Stimulated activated CD4-positive, alpha-beta T cell treated with anti-CD3 and anti-CD28 coated beads, Interleukin-15, amount 100 ng/mL, for 48 hours (primary cell): ENCODE results near the gene TEX14.
"Not testable (repeated sequence)": the region's sequence is repeated elsewhere in the genome, so short reads cannot be mapped to it uniquely, and the experiment has no call there.

Source experiments
- DNase-seq, 2 donors: peaks; one replicate each; pipeline ENCODE4 v3.0.0-alpha.2; 2020; ENCODE audit warnings: low read depth in 2 of 2

Gene TEX14

DNA sequence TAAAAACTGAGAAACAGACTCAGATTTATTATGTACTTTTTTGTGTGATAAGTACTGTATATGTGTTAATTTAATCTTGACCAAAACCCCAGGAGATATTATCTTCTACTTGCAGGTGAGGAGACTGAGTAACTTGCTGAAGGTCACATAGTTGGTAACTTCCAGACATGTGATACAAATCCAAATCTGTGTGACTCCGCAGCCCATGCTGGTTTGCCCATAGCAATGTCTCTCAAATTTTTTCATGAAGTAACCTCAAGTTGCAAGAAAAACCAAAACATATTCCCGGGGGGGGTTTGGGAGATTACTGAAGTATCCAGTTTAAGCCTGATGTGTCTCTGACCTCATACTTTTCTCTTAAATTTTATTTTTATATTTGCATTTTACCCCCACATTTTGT, 3.3 kb downstream of the TEX14 start:
- DNase-seq, result no peak

DNA sequence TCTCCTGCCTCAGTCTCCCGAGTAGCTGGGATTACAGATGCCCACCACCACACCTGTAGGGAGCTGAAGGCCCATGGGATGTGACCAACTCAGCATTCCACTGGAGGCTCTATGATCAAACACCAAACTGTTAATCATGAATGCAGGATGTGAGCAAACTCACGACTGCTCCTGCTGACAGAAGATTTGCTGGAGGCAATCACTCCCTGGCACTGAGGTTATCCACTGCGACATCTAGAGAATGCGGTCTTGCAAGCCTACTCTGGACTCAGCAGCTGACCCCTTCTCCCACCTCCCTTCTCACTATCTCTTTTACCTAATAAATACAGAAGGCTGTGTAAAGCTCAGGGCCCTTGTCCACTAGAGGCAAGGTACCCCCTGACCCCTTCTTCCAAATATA, 4.9 kb downstream of the TEX14 start:
- DNase-seq, result no peak

DNA sequence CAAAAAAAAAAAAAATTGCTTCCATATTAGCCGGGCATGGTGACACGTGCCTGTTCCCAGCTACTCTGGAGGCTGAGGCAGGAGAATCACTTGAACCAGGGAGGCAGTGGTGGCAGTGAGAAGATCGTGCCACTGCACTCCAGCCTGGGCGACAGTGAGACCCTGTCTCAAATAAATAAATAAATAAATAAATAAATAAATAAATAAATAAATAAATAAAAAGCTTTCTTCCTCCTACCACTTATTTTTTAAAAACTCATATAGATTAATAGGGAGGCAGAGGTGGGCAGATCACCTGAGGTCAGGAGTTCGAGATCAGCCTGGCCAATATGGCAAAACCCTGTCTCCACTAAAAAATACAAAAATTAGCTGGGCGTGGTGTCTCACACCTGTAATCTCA, 7.4 kb downstream of the TEX14 start:
- not testable (repeated sequence) for DNase-seq

DNA sequence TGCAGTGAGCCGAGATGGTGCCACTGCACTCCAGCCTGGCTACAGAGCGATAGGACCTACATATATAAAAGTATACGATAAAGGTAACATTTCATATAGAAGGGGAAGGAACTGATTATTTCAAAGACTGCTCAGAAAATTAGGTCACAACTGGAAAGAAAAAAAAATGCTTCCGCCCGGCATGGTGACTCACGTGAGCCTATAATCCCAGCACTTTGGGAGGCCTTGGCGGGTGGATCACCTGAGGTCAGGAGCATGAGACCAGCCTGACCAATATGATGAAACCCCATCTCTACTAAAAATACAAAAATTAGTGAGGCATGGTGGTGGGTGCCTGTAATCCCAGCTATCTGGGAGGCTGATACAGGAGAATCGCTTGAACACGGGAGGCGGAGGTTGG, 7.8 kb downstream of the TEX14 start:
- DNase-seq, result no peak

DNA sequence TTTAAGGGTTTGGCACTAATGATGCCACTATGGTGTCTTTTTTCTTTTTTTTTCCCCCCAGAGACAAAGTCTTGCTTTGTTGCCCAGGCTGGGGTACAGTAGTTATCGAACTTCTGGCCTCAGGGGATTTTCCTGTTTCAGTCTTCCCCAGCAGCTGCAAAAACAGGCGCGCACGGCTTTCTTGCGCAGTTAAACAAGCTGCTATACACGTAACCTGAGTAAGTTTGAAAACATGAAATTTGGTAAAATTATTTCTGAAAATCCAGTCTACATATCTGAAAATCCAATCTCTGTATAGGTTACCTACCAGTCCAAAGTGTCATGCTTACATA, 11.8 kb downstream of the TEX14 start:
- DNase-seq, result no peak

DNA sequence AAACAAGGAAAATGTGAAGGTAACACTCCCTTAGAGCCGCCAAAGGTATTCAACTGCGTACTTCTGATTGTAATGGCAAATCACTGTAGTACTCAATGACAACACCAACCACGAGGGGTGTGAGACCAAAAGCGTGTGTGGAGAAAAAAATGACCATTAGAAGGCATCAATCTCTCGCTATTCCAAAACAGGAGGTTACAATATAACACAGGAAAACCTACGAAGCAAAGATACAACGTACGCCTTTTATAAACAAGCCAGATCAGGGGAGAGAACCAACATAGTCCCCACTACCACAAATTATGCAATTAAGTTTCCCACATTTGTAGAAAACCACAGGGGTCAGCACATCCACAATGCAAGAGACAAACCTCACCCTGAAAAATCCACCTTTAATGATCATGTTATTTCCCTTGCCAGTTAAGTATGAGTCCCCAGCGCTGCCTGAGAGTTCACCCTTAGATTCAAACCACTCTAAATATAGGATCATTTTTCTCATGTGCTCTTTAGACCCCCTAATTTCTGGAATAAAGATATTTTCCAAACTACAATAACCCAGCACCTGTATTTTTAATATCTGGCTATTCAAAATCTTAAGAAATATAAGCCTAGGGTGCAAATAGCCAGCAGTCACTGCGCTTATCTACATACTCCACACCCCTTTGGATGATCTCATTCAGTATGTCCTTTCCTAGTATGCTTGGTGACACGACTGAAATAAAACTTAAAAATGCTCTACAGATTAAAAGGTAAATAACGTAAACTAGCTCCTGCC, 12.4 kb downstream of the TEX14 start:
- no peak for DNase-seq

DNA sequence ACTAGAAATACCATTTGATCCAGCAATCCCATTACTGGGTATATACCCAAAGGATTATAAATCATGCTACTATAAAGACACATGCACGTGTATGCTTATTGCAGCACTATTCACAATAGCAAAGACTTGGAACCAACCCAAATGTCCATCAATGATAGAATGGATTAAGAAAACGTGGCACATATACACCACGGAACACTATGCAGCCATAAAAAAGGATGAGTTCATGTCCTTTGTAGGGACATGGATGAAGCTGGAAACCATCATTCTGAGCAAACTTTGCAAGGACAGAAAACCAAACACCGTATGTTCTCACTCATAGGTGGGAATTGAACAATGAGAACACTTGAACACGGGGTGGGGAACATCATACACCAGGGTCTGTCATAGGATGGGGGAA, 13.6 kb downstream of the TEX14 start:
- DNase-seq, result not testable (repeated sequence)

DNA sequence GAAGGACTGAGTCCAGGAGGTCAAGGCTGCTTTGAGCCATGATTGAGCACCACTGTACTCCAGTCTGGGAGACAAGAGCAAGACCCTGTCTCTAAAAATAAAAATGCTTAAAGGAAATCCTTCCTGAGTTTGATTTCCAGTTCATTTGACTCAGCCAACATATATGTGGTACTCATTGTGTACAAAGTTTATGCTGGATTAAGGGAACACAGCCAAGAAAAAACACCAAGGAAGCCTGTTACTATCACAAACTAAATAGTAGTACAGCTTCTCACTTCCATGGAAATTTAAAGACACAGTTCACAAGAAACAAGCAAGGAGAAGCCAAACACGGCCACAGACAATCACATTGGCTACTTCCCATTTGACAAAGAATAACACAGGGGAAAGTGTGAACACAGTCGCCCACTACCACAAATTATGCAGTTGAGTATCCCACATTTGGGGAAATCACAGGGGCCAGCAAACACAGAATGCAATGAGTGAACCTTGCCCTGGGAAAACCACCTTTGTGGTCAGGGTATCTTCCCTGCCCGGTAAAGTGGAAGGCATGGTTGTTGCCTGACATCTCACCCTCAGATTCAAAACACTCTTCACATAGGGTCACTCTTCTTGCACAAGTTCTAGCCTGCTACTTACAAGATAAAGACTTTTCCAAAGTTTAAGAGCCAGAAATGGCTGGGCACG, 14.5 kb downstream of the TEX14 start:
- no peak for DNase-seq

DNA sequence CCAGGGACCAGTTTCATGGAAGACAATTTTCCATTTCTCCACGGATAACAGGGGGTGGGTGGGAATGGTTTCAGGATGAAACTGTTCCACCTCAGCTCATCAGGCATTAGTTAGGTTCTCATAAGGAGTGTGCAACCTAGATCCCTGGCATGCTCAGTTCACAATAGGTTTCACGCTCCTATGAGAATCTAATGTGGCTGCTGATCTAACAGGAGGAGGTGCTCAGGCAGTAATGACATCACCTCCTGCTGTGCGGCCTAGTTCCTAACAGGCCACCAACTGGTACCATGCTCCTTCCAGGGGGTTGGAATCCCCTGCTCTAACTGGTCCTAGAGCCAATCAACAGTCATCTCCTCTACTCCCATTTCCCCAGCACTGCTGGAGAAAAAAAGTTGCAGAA, 19.9 kb downstream of the TEX14 start:
- no peak for DNase-seq

DNA sequence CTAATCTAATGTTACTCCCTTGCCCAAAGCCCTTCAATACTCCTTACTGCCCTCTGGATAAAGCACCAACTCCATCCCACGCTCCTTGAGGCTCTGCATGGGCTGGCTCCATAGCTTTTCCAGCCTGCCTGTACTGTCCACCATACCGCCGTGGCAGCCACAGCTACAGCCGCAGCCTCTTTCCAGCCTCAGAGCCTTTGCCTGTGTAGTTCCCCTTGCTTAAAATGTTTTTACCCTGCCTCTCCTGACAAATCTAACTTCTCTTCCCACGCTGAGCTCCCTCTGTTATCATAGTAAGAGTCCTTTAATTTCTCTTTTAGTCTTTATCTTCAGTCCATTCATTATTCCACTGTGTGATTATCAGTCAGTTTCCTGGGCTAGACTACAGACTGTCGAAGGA, 22.0 kb downstream of the TEX14 start:
- DNase-seq, result no peak

DNA sequence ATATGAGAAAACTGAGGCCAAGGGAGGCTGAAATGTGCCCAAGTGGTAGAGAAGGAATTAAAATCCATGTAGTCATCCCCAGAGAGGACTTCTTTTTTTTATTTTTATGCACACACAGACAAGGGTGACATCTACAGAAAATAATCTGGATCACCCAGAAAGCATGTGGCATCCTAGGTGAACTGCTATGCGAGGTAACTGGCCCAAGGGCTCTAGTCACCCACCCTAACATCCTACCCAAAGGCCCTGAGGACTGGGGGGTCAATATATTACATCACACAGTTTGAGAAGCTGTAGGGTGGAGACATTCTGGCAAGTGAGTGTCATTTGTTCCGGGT, 23.3 kb downstream of the TEX14 start:
- DNase-seq, result no peak

DNA sequence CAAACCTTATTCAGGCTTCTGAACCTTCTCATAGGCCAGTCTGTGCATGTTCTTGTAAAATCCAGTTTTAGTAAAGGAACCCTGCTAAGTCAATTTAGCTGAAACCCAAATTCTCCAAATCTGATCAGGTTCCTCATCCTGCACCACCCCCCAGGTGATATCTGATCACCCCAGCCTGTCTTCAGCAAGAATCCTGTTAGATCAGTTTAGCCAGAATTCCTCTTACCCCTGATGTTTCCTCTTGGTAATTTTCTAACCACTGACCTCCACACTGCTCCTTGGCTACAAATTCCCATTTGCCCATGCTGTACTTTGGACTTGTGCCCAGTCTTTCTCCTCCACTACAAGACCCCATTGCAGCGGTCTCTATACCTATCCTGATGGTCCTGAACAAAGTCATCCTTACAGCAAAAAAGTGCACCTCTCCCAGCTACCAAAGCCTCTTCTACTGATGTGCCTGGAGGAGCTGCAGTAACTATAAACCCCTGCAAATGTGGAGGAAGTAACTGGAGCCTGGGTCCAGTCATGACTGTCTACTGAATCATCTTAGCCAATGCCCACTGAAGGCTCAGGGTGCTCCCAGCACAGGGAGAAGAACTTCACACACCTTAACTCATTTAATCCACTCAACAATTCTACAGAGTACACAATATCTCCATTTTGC, 23.8 kb downstream of the TEX14 start:
- DNase-seq, result no peak

DNA sequence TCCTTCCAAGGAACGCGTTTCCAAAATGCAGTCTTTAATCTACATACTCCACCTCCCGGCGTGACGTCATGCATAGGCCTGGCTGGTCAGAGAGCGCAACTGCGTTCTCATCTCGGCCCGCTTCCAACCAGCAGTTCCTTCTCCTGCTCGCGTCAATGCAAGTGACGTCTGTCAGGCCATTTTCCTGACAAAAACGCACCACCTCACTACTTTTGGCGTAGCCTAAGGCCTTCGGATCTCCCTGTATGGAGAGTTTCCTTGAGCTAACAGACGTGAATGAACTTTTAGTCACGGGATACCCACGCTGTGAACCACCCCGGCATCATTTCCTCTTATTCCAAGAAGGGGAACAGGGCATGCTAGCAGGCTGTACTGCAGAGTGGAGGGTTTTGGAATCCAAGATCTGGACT, 25.0 kb downstream of the TEX14 start:
- DNase-seq, result no peak

DNA sequence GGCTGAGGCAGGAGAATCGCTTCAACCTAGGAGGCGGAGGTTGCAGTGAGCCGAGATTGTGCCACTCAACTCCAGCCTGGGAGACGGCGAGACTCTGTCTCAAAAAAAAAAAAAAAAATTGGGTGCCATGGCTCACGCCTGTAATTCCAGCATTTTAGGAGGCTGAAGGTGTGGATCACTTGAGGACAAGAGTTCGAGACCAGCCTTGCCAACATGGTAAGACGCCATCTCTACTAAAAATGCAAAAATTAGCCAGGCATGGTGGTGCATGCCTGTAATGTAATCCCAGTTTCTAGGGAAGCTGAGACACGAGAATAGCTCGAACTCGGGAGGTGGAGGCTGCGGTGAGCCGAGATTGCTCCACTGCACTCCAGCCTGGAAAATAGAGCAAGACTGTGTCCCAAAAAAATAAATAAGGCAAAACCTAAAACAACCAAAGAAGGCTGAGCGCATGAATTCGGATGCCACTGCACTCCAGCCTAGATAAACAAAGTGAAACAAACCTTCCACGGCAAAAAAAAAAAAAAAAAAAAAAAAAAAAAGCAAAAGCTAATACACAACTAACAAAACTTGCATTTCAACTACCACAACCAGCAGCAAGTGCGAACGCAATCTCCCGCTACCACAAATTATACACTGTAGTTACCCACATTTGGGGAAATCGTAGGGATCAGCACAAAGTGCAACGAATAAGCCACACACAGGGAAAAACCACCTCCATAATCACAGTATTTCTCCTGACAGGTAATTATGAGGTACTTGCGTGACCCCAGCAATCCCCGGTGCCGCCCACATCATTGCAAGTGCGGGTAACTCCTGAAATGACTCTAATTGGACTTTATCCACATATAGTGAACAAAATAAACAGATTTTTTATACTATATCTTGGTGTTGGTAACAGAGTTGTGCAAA, 25.6 kb downstream of the TEX14 start:
- no peak for DNase-seq

DNA sequence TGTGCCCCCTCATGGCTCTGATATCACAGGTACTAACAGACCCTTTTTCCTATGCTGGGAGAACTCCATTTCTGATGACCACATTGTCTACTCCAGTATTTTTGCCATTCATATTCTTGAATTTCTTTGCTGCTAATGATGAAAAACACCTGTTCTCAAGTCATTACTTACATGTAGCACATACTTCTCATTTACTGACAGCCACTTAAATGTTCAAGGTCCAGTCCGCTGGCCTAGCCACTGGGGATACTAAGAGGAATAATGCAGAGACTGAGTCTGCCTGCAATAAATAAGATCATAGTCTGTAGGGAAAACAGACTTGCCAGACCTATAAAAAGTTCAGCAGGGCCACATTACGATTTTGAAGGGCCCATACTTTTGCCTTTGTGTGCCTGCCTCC, 27.5 kb downstream of the TEX14 start:
- DNase-seq, result no peak

DNA sequence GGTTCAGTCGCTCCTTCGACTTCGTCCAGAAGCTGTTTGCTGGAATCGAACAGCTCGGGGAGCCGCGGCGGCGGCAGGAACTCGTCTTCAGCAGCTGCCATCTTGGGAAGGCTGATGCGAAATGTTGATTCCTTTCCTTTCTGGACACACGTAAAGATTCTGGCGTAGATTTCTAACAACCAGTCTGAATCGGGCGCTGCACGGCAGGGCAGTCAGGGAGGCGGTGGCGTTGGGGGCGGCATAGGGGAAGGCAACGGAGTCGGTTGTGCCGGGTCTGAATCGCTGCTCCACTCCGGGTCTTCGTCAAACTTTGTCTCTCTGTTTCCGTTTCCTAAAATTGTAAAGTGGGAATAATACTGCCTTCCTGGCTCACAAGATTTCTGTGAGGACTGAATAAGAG, 30.3 kb downstream of the TEX14 start:
- no peak for DNase-seq

DNA sequence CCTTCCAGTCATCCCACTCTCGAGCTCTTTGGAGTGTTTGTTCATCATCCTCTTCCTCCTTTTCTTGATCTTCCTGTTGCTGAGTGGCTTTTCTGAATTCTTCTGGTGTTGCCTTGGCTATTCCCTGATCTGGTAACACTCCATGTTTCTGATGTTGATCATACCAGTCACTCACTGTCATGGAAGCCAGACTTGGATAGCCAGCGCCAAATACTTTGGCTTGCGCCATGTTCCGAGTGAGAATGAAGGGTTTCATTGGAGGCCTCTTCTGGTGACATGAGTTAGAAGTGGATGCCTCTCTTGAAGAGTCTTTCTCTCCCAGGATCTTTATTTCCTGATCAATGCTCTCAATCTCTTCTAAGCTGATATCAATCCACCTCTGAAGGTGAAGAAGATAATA, 31.2 kb downstream of the TEX14 start:
- DNase-seq, result no peak

DNA sequence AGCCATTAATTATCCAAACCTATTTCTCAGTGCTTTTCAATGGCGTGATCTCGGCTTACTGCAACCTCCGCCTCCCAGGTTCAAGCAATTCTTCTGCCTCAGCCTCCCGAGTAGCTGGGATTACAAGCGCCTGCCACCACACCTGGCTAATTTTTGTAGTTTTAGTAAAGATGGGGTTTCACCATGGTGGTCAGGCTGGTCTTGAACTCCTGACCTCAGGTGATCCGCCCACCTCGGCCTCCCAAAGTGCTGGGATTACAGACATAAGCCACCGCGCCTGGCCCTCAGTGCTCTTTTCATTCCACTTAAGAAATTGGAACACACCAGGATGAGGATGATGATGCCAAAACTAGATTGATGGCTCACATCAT, 32.1 kb downstream of the TEX14 start:
- not testable (repeated sequence) for DNase-seq

DNA sequence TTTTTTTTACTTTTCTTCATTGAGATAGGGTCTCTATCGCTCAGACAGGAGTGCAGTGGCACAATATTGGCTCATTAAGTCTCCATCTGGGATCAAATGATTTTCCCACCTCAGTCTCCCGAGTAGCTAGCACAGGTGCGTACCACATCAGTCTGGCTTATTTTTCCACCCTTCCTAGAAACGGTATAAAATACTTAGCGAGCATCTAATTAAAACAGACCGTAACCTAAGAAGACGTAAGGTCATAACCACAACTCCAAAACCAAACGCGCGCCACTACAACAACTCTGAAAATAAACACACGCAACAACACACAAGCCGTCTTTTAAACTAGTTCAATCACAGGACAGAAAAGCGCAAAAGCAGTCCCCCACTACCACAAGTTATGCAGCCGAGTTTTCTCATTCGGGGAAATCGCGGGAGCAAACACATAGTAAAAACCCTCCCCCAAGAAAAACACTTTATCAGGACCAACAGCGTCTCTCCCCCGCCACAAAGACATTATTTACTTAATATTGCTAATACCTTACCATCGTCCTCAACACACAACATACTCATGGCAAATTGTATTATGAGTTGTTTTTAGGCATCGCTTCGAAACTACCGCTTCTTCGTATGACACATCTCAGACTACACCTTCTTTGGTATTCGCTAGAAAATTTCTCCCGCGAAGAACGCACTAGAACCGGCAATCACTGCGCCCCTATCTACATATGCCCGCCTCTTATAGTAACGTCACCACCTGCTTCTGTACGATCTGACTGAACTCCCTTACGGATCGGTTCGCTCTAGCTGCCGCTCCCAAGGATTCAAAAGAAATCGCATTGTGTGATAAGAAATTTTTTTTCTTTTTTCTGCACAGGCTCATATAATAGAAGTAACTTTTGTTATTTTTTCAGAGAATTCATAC, 32.8 kb downstream of the TEX14 start:
- peak; percentile 68 to 73 for DNase-seq

DNA sequence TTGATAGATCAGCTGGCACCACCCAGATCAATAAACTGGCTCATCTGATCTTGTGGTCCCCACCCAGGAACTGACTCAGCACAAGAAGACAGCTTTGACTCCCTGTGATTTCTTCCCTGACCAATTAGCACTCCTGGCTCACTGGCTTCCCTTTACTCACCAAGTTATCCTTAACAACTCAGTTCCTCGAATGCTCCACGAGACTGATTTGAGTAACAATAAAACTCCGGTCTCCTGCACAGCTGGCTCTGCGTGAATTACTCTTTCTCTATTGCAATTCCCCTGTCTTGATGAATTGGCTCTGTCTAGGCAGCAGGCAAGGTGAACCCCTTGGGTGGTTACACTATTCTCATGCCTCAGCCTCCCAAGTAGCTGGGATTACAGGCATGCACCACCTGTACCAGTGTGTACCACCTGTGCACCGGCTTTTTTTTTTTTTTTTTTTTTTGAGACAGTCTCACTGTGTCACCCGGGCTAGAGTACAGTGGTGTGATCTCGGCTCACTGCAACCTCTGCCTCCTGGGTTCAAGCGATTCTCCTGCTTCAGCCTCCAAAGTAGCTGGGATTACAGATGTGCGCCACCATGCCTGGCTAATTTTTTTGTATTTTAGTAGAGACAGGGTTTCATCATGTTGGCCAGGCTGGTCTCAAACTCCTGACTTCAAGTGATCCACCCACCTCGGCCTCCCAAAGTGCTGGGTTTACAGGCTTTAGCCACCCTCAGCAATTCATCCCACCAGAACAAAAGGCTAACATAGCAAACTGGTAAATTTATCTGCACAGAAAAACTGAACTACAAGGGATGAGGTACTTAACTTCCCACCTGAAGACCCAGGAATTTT, 33.7 kb downstream of the TEX14 start:
- DNase-seq, result not testable (repeated sequence)
